Kidney (tissue), 14 donors: Measurements from ENCODE around the gene CHAD. TPM values are rescaled to one million over a fixed set of nuclear protein-coding genes. Genes with fewer than 3 reads are reported as not detected.
A peak's percentile ranks its signal among the peaks of the same experiment; 100 is the strongest.
"Not testable (repeated sequence)": the region's sequence is repeated elsewhere in the genome, so short reads cannot be mapped to it uniquely, and the experiment has no call there.

Experiments used
- DNase-seq, 5 donors: peaks; one replicate each; pipeline ENCODE4 v3.0.0-alpha.2; 2013 to 2020
- FAIRE-seq: peaks from 2 replicates; lab custom pipeline; 2012; peaks lifted over from hg19 to GRCh38; lab: Jason Lieb, UNC
- H3K27ac ChIP-seq, 2 donors: one replicate each; pipeline ENCODE4 v1.7.0; 2013; ENCODE audit warnings: low read depth in 2 of 2, low read length in 2 of 2, inconsistent platforms in 1 of 2
- H3K27me3 ChIP-seq: one replicate; pipeline ENCODE4 v1.7.1; 2013; ENCODE audit warnings: low read length, inconsistent platforms; ENCODE audit not compliant: control insufficient read depth, insufficient read depth
- H3K36me3 ChIP-seq, 3 donors: one replicate each; pipeline versions ENCODE4 v1.7.0 to v1.7.1; 2013; ENCODE audit warnings: low read length in 3 of 3, control low read depth in 1 of 3, inconsistent platforms in 1 of 3; ENCODE audit not compliant: insufficient read depth in 3 of 3, control insufficient read depth in 2 of 3
- H3K4me1 ChIP-seq, 3 donors: one replicate each; pipeline versions ENCODE4 v1.7.0 to v1.7.1; 2013; ENCODE audit warnings: low read length in 3 of 3, inconsistent platforms in 1 of 3, low read depth in 1 of 3; ENCODE audit not compliant: control insufficient read depth in 2 of 3, insufficient read depth in 2 of 3
- H3K4me3 ChIP-seq, 3 donors: one replicate each; pipeline versions ENCODE4 v1.7.0 to v1.8.1; 2013; ENCODE audit warnings: low read length in 3 of 3, control low read depth in 1 of 3, inconsistent platforms in 1 of 3
- H3K9ac ChIP-seq, 3 donors: one replicate each; pipeline versions ENCODE4 v1.7.0 to v1.7.1; 2013; ENCODE audit warnings: low read length in 3 of 3, control low read depth in 1 of 3, inconsistent platforms in 1 of 3
- H3K9me3 ChIP-seq, 3 donors: one replicate each; pipeline versions ENCODE4 v1.7.0 to v1.7.1; 2013; ENCODE audit warnings: low read length in 3 of 3, control low read depth in 1 of 3, inconsistent platforms in 1 of 3; ENCODE audit not compliant: control insufficient read depth in 2 of 3, insufficient read depth in 1 of 3
- CTCF ChIP-seq: IDR thresholded peaks from 3 replicates; pipeline ENCODE4 v1.5.1; 2012; ENCODE audit warnings: mild to moderate bottlenecking, moderate library complexity, borderline replicate concordance; ENCODE audit not compliant: insufficient read depth; ENCODE audit errors: extremely low read depth
- intact Hi-C: fragments of 100-400 bp; cut with DNase I; formaldehyde crosslinking; loops from one replicate; pipeline ENCODE4 v1.11.1; 2022
- polyA plus RNA-seq: library from polyadenylated mRNA; stranded (reverse); fragments of 350-450 nt; fragmentation: Illumina TruSeq; extraction: RNeasy Lipid Tissue Mini Kit (QIAGEN cat#74804); gene quantifications from one replicate; pipeline ENCODE4 v1.2.3, GENCODE V29; 2014; ENCODE audit warnings: low read depth, low replicate concordance; ENCODE audit not compliant: insufficient read depth
- total RNA-seq: library from RNA; stranded (reverse); fragmentation: NEBNext Ultra II Directional; extraction: Animal tissue kit (Norgen Biotek cat#: 25700); gene quantifications from one replicate; pipeline ENCODE4 v1.2.1, GENCODE V29; 2021
- donor health status: control.
- donor health status: control.
- donor health status: control.
- donor health status: control.
- donor health status: control.
- donor health status: DM: yes; HTN: yes; CAD: no.
- donor health status: Normal renal cell carcinoma (clear cell type).

The CHAD gene
- total and polyA plus RNA-seq, 2 donors from 2014 or later, result 0.22 to 0.43 TPM

DNA sequence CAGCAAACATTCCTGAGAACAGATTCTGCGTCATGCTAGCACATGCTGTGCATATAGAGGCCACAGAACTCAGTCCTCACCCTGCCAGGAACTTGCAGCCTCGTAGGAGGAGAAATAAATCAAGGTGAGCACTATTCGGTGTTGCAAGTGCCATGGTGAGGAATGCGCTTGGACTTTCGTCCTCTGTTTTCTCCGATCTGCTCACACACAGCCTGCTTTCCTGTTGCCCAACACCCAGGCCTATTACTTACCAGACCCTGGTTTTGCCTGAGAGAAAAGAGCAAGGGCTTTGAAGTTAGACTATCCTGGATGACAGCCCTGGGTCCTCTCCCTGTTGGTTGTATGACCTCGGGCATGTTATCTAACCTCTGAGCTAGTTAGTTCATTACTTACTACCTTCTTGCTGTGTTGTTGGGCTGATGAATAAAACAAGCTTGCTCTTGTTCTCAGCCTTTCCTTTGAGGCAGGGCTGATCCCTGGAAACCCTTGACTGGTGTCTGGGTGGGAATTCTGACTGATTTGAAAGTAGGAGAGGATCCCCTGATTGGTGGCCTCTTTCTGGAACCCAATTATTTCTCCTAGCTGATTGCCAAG lies 39.8 kb downstream of the CHAD start:
- Histone ChIP-seq H3K27me3 (no peaks in the 10 kb centered on the region), H3K4me3 (peak overlapping the region; percentile 3 to 61 (median 35)), H3K27ac (peak overlapping the region; percentile 81 to 84), H3K36me3 (peaks cover 0 to 5% (median 0%) of the 10 kb centered on the region in 3 donors), H3K4me1 (peaks cover 6 to 27% (median 25%) of the 10 kb centered on the region in 3 donors), H3K9me3 (no peaks in the 10 kb centered on the region), H3K9ac (peak overlapping the region in 1 of 3 donors; percentile 64)
- TF ChIP-seq CTCF, result no peak
- intact Hi-C loops, result no loop called here
- FAIRE-seq (no peak), DNase-seq (peak in 3 of 5 donors; percentile 19 to 58 (median 40))

- H3K9ac ChIP-seq, result peak overlapping the region in 1 of 3 donors; percentile 83
- FAIRE-seq, intact Hi-C loops: not testable (repeated sequence)
These were observed 40.6 kb downstream of the CHAD start for GRCh38 chr17:50428126-50428525.

DNA sequence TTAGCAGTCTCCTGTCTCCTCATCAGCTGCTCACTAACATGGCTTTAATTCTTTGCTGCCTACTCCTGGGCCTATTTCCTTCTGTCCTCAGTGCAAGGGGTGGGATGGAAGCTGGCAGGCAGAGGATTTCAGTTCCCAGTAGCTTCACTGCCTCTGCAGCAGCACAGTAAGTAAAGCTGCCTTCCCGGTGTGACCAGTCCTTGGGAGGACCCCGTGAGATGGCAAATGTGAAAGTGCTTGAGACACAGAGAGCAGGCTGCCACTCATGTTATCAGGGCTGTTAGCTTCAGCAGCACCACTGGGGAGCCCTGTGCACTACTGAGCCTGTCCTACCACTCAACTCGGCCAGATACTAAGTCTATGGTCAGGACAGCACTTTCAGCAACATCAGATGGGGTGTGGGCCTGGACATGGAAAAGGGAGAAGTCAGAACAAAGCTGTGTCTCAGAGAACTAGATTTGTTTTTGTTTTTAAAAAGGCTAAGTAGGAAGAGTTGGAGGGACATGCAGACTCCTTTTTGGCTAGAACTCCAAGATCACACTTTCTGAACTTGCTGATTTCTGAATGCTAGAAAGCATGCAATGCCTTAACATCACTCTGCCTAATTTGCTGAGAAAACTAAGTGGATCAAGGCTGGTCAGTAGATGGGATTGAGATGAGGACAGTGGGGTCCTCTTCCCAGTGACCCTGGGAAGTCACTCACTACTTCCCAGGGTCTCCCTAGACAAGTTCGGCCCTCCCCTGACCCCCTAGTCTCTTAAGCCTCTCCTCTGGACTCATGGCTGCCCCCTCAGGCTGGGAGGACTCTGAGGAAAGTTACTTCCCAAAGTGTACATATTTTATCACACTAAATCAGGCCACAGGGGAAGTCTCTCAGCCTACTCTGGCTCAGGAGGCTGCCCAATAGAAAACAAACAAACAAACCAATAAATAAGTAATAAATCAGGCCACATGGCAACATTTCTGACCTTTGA lies 41.6 kb downstream of the CHAD start:
- H3K27me3 ChIP-seq, result no peaks in the 10 kb centered on the region
- FAIRE-seq (no peak), DNase-seq (peak in 4 of 5 donors; percentile 46 to 66 (median 54))
- intact Hi-C loops, result no loop called here
- H3K36me3 ChIP-seq, result peaks cover 0 to under 1% (median 0%) of the 10 kb centered on the region in 3 donors
- no peak for TF ChIP-seq CTCF
- peak overlapping the region; percentile 59 to 82 for H3K27ac ChIP-seq
- no peaks in the 10 kb centered on the region for H3K9me3 ChIP-seq
- peak overlapping the region; percentile 0 to 88 (median 83) for H3K9ac ChIP-seq
- H3K4me1 ChIP-seq, result peaks cover 6 to 23% (median 17%) of the 10 kb centered on the region in 3 donors
- peak overlapping the region; percentile 57 to 90 (median 77) for H3K4me3 ChIP-seq

More at GRCh38 chr17:50428126-50428525, 40.6 kb downstream of the CHAD start:
- H3K27ac ChIP-seq, result peak overlapping the region; percentile 59 to 68
- H3K27me3 ChIP-seq, H3K9me3 ChIP-seq, DNase-seq, H3K36me3 ChIP-seq: not testable (repeated sequence)
- H3K4me3 ChIP-seq, result peak overlapping the region in 2 of 3 donors; percentile 77 to 90
- H3K4me1 ChIP-seq, result peaks cover 6 to 27% (median 25%) of the 10 kb centered on the region in 3 donors

DNA sequence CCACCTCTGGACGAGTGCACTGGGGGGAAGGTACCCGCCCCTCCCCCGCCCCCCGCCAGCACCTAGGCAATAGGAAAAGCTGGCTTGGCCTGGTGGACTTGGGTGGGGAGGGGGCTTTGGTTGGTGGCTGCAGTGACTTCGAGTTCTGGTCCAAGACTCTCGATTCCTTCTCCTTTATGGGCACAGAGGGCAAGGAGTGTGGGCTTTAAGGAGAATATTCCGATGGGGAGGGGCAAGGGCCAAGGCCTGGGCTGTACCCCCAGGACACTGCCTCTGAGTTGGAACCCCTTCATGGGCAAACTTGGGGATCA lies 42.3 kb downstream of the CHAD start:
- DNase-seq (no peak), FAIRE-seq (no peak)
- Histone ChIP-seq H3K27me3 (no peaks in the 10 kb centered on the region), H3K27ac (peak overlapping the region; percentile 59 to 82), H3K36me3 (no peaks in the 10 kb centered on the region), H3K4me1 (peaks cover 6 to 23% (median 13%) of the 10 kb centered on the region in 3 donors), H3K4me3 (peak overlapping the region; percentile 57 to 90 (median 77)), H3K9ac (peak overlapping the region; percentile 11 to 88 (median 83)), H3K9me3 (no peaks in the 10 kb centered on the region)
- intact Hi-C loops, result no loop called here
- TF ChIP-seq CTCF, result no peak
